ENCODE results near the gene NFIB. TPM values are rescaled to one million over a fixed set of nuclear protein-coding genes. Genes with fewer than 3 reads are reported as not detected.

The NFIB gene
- total and polyA plus RNA-seq, 2 experiments from 2014 or later: 5.3 to 6.0 TPM

DNA sequence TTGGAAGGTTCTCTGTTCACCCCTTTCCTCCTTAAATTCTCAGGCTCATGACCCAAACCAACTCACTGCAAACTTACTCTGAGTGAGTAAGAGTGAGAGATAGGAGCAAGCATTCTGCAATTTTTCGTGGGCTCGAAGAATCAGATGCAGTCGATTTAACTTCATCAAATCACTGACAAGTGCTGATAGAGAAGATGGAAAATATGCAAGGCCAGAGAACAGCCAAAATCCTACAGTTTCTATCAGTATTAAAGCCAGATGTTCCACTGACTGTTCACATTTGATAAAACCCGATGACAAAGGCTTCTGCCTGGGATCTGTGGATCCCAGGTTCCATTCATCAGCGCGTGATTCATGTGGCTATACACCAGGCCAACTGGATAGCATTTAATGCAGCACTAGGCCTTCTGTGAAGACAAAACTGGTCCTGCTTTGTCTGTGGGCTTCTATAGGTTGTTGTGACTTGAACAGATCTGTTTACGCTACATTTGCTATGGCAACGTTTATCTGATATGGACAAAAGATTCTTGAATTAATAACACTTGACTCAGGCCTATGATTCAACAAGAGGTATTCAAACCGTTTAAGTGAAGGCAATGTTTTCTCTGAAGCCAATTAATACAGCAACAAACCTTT, 251.2 kb downstream of the NFIB start:
- H3K4me3 ChIP-seq: no peak overlapping the region
- peak overlapping the region; percentile 25 for H3K27ac ChIP-seq
- in situ Hi-C loops (cut with MboI): no loop called here
- DNase-seq: peak; percentile 73
- peaks cover 17% of the 10 kb centered on the region for H3F3A ChIP-seq (ENCODE audit: insufficient read depth)
- no peaks in the 10 kb centered on the region for H3K9me2 ChIP-seq (ENCODE audit: insufficient read depth)
- TF ChIP-seq EZH2phosphoT487 (IDR thresholded peaks at IDR 0.05; ENCODE audit: insufficient read depth, low read depth): no peak
- no peak for TF ChIP-seq EZH2 (IDR thresholded peaks at IDR 0.05; ENCODE audit: insufficient read depth, poor library complexity, severe bottlenecking)
- no peaks in the 10 kb centered on the region for H3K36me3 ChIP-seq (ENCODE audit: low read depth)
- 0 out of 2 replicates have a peak overlapping the region, but pooled peaks have one; percentile 15 for H3K9ac ChIP-seq
- no peaks in the 10 kb centered on the region for H3K27me3 ChIP-seq (replicated peaks; ENCODE audit: insufficient read depth)
- peak overlapping the region; percentile 0 for H3K4me2 ChIP-seq (ENCODE audit: unreplicated experiment)
- WGBS, 2 experiments (ENCODE audit: low coverage in 1 of 2, low lambda C conversion rate in 2 of 2, missing lambda C conversion rate in 2 of 2): 30 to 36% methylated on average over 9 of the region's 9 CpGs
- no peaks in the 10 kb centered on the region for H3K9me3 ChIP-seq (ENCODE audit: low read depth)
- H3K79me2 ChIP-seq (ENCODE audit: insufficient read depth): no peaks in the 10 kb centered on the region
- no peaks in the 10 kb centered on the region for H4K20me1 ChIP-seq (ENCODE audit: insufficient read depth)
- peaks cover 10% of the 10 kb centered on the region for H3K4me1 ChIP-seq (ENCODE audit: insufficient read depth)
- no peak overlapping the region for H2AFZ ChIP-seq

DNA sequence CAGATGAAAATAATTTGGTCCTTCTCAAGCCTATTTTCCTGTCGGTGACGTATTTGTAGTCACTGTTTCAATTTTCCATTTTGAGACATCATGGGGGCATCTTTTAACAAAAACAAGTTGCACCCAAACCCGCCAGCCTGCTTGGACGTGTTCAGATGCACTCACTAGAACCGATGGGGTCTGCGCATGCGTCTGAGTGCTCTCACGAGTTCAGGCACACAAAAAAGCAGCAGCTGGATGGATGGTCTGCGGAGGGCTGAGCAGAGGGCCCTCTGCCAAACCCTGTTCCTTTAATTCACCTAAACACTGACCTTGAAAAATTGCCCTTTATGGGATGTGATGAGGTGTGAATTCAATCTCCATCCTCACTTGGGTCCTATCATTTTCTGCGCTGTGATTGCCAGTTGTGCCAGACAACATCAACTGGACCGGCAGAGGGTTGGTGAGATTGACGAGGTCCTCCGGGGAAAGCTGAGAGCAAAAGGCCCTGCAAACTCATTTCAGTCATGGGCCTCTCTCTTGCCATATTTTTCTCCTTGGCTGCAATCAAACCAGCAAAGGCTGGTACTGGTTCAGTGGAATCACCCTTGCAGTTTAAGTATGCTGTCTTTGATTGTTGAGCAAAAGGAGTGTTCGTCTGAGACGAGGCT, 251.9 kb downstream of the NFIB start:
- in situ Hi-C loops (cut with MboI): no loop called here
- peak overlapping the region; percentile 25 for H3K27ac ChIP-seq
- peak overlapping the region; percentile 0 for H3K4me2 ChIP-seq (ENCODE audit: unreplicated experiment)
- H3K4me3 ChIP-seq: no peak overlapping the region
- no peaks in the 10 kb centered on the region for H3K79me2 ChIP-seq (ENCODE audit: insufficient read depth)
- no peaks in the 10 kb centered on the region for H3K9me2 ChIP-seq (ENCODE audit: insufficient read depth)
- no peaks in the 10 kb centered on the region for H4K20me1 ChIP-seq (ENCODE audit: insufficient read depth)
- WGBS, 2 experiments (ENCODE audit: low coverage in 1 of 2, low lambda C conversion rate in 2 of 2, missing lambda C conversion rate in 2 of 2): 85 to 88% methylated on average over 15 of the region's 15 CpGs
- H2AFZ ChIP-seq: no peak overlapping the region
- 0 out of 2 replicates have a peak overlapping the region, but pooled peaks have one; percentile 15 for H3K9ac ChIP-seq
- no peaks in the 10 kb centered on the region for H3K27me3 ChIP-seq (replicated peaks; ENCODE audit: insufficient read depth)
- DNase-seq: no peak
- H3F3A ChIP-seq (ENCODE audit: insufficient read depth): peaks cover 17% of the 10 kb centered on the region
- H3K4me1 ChIP-seq (ENCODE audit: insufficient read depth): peaks cover 10% of the 10 kb centered on the region
- TF ChIP-seq EZH2 (IDR thresholded peaks at IDR 0.05; ENCODE audit: insufficient read depth, poor library complexity, severe bottlenecking) (no peak), EZH2phosphoT487 (IDR thresholded peaks at IDR 0.05; ENCODE audit: insufficient read depth, low read depth) (no peak)
- H3K9me3 ChIP-seq (ENCODE audit: low read depth): no peaks in the 10 kb centered on the region
- no peaks in the 10 kb centered on the region for H3K36me3 ChIP-seq (ENCODE audit: low read depth)

DNA sequence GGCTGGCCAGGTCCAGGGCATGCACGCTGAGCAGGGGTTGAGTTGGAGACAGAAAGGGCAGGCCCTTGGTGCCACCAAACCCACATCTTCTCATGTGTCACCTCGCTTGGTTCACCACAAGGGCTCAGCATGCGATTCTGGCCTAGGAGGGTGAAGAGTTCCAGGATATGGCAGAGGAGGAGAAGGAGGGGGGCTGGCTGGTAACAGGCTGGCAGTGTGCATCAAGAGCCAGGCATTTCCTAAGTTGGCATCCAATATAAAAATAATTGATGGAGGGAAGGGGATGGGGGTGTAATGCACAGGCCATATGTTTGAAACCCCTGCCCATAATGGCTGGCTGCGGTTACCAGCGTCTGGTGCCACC, 255.6 kb downstream of the NFIB start:
- Histone ChIP-seq H3K4me1 (ENCODE audit: insufficient read depth) (peaks cover 10% of the 10 kb centered on the region), H3F3A (ENCODE audit: insufficient read depth) (peaks cover 15% of the 10 kb centered on the region), H3K9ac (no peak overlapping the region), H3K9me2 (ENCODE audit: insufficient read depth) (no peaks in the 10 kb centered on the region), H3K9me3 (ENCODE audit: low read depth) (no peaks in the 10 kb centered on the region), H3K4me2 (ENCODE audit: unreplicated experiment) (no peak overlapping the region), H4K20me1 (ENCODE audit: insufficient read depth) (no peaks in the 10 kb centered on the region), H3K27ac (no peak overlapping the region), H3K79me2 (ENCODE audit: insufficient read depth) (no peaks in the 10 kb centered on the region), H3K36me3 (ENCODE audit: low read depth) (no peaks in the 10 kb centered on the region), H3K27me3 (replicated peaks; ENCODE audit: insufficient read depth) (no peaks in the 10 kb centered on the region), H2AFZ (no peak overlapping the region), H3K4me3 (no peak overlapping the region)
- DNase-seq: no peak
- 81 to 94% methylated on average over 5 of the region's 5 CpGs for WGBS, 2 experiments (ENCODE audit: low coverage in 1 of 2, low lambda C conversion rate in 2 of 2, missing lambda C conversion rate in 2 of 2)
- TF ChIP-seq EZH2phosphoT487 (IDR thresholded peaks at IDR 0.05; ENCODE audit: insufficient read depth, low read depth) (no peak), EZH2 (IDR thresholded peaks at IDR 0.05; ENCODE audit: insufficient read depth, poor library complexity, severe bottlenecking) (no peak)
- in situ Hi-C loops (cut with MboI): no loop called here

- Histone ChIP-seq H3K36me3 (ENCODE audit: low read depth) (no peaks in the 10 kb centered on the region), H4K20me1 (ENCODE audit: insufficient read depth) (no peaks in the 10 kb centered on the region), H3K27ac (no peak overlapping the region), H3K27me3 (replicated peaks; ENCODE audit: insufficient read depth) (no peaks in the 10 kb centered on the region), H3K79me2 (ENCODE audit: insufficient read depth) (no peaks in the 10 kb centered on the region), H3K9me3 (ENCODE audit: low read depth) (no peaks in the 10 kb centered on the region), H3K4me2 (ENCODE audit: unreplicated experiment) (no peak overlapping the region), H3K9ac (no peak overlapping the region), H3K4me3 (no peak overlapping the region), H3K4me1 (ENCODE audit: insufficient read depth) (peaks cover 4% of the 10 kb centered on the region), H3F3A (ENCODE audit: insufficient read depth) (peaks cover 8% of the 10 kb centered on the region), H2AFZ (no peak overlapping the region), H3K9me2 (ENCODE audit: insufficient read depth) (no peaks in the 10 kb centered on the region)
- DNase-seq: no peak
- 80% methylated on average over 13 of the region's 13 CpGs for WGBS, 2 experiments (ENCODE audit: low coverage in 1 of 2, low lambda C conversion rate in 2 of 2, missing lambda C conversion rate in 2 of 2)
- in situ Hi-C loops (cut with MboI): no loop called here
- TF ChIP-seq EZH2 (IDR thresholded peaks at IDR 0.05; ENCODE audit: insufficient read depth, poor library complexity, severe bottlenecking) (no peak), EZH2phosphoT487 (IDR thresholded peaks at IDR 0.05; ENCODE audit: insufficient read depth, low read depth) (no peak)
Measured at GRCh38 chr9:14057368-14058324, 256.3 kb downstream of the NFIB start.

Measured in GM23248 (cell line).